NCI-H128 (cell line): Measurements from ENCODE around the gene PPP2R3C.
"Not testable (repeated sequence)": the region's sequence is repeated elsewhere in the genome, so short reads cannot be mapped to it uniquely, and the experiment has no call there.

Experiments
- DNase-seq: peaks from one replicate; lab custom pipeline; 2025; ENCODE audit not compliant: unreplicated experiment; lab: John Stamatoyannopoulos, UW

The PPP2R3C gene

DNA sequence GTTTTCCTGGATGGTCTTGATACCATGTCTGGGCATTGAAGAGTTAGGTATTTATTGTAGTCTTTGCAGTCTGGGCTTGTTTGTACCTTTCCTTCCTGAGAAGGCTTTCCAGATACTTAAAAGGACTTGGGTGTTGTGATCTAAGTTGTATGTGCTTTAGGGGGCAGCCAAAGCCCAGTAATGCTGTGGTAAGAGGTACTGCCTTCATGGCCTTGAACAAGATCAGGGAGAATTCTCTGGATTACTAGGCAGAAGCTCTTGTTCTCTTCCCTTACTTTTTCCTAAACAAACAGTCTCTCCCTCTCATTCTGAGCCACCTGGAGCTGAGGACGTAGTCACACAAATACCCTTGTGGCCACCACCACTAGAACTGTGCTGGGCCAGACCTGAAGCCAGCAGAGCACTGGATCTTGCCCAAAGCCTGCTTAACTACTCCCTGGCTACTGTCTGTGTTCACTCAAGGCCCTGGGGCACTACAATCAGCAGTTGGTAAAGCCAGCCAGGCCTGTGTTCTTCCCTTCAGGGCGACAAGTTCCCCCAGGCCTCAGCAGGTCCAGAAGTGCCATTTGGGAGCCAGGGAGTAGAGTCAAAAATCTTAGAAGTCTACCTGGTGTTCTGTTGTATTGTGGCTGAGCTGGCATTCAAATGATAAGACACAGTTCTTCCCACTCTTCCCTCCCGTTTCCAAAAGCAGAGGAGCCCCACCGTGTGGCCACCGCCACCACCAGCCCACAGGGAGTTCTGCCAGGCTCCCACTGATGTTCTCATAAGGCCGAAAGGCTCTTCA, 11.9 kb upstream of the PPP2R3C start:
- no peak for DNase-seq

- DNase-seq: no peak
Observed at GRCh38 chr14:35124127-35124526, 2.3 kb upstream of the PPP2R3C start.

- no peak for DNase-seq
Observed at GRCh38 chr14:35123388-35123703, 1.6 kb upstream of the PPP2R3C start.

DNA sequence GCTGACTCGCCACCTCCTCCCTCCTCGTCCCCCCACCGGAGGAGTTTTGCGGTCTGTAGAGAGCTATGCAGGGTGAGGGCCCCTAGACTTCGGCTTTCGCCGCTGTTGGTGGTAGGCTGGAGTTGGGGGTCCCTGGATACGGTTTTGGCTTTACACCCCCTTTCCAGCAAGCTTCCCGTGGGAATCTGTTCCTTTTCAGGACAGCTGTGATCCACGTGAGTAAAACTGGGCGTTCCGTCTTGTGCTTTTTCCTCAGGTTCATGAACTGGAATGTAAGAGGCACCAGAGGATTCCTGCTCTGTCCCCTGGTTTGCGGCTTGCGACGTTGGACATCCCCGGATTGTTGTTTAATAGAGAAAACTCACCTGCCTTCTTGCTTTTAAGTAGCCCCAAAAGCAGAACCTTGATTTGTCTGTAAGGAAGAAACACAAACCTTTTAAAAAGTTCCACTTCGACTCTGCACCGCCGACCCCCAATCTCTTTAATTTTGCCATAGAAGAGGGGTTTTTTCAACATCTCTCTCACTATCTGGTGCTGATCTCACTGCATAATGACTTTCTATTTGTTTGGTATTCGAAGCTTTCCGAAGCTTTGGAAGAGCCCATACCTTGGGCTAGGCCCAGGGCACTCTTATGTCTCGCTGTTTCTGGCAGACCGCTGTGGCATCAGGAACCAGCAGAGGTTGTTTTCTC, 1.1 kb upstream of the PPP2R3C start:
- DNase-seq: no peak

- DNase-seq: no peak
Observed at GRCh38 chr14:35121026-35121886, 534 bp downstream of the PPP2R3C start.

GRCh38 chr14:35117112-35117511, 4.7 kb downstream of the PPP2R3C start:
- DNase-seq: no peak

DNA sequence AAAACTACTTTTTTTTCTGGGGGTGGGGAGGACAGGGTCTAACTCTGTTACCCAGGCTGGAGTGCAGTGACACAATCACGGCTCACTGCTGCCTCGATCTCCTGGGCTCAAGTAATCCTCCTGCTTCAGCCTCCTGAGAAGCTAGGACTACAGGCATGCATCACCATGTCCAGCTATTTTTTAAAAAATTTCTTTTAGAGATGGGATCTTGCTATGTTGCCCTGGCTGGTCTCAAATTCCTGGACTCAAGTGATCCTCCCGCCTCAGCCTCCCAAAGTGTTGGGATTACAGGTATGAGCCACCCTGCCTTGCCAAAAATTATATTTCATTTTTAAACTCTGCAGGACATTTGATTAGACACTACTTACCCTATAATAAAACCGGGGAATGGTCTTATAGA, 5.5 kb downstream of the PPP2R3C start:
- DNase-seq: no peak

DNA sequence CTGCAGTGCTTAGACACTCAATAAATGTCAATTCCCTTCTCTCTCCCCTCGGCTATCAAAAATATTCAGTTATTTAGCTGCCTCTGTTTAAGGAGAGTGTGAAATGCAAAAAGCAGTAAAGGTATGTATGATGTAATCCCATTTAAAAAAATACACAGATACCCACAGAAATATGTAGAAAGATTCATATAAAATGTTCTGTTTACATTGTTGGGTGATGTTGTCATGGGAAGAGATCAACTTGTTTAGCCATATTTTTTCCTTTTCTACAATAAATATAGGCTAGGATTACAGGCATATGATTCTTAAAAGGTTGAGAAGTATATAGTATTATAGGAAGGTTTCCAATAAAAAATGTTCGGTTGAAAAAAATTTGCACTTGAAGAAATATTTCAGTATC, 7.8 kb downstream of the PPP2R3C start:
- no peak for DNase-seq

GRCh38 chr14:35113308-35113950, 8.4 kb downstream of the PPP2R3C start:
- DNase-seq: no peak

DNA sequence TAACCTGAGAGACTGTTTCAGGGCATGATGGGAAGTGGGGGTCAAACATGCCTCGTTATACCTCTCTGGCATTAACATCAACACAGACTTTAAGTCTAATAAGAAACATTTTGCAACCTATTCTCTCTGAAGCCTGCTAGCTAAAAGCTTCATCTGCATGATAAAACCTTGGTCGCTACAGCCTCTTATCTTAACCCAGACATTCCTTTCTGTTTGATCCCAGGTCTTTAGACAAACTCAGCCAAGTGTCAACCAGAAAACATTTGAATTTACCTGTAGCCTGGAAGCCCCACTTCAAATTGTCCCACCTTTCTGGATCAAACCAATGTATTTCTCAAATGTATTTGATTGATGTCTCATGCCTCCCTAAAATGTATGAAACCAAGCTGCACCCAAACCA, 9.1 kb downstream of the PPP2R3C start:
- no peak for DNase-seq

DNA sequence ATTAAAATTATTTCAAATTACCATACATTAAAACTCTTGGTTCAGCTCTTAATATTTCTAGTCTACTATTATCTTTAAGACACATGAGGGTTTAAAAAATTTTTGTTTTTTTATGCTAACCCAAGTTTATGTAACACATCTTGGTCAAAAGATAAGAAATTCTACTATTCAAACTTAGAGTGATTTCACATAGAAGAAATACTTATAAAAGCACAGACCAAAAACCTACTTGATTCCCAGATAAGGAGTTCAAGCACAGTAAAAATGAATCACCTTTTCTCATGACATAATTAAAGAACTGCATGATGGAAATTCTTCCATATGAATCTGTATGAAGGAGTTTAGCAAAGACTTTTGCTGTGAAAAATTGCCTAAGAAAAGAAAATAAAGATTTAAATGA, 13.9 kb downstream of the PPP2R3C start:
- DNase-seq: no peak

GRCh38 chr14:35094645-35095044, 27.1 kb downstream of the PPP2R3C start:
- not testable (repeated sequence) for DNase-seq

- no peak for DNase-seq
Observed at GRCh38 chr14:35088514-35088913, 33.3 kb downstream of the PPP2R3C start.

- DNase-seq: no peak
Observed at GRCh38 chr14:35085441-35085840, 36.3 kb downstream of the PPP2R3C start.

DNA sequence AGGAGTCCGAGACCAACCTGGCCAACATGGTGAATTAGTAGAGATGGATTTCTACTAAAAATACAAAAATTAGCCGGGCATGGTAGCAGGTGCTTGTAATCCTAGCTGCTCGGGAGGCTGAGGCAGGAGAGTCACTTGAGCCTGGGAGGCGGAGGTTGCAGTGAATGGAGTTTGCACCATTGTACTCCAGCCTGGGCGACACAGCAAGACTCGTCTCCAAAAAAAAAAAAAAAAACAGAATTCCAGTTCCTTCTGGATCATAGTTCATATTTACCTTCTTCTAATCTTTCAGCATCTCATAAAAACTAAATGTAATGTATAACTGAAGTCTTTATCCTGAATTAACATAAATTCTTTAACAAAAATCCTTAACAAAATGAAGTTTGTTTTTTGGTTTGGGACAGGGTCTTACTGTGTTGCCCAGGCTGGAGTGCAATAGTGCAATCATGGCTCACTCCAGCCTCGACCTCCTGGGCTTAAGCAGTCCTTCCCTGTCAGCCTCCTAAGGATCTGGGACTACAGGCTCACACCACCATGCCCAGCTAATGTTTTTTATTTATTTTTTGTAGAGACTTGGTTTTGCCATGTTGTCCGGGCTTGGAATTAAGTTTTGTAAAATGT, 38.1 kb downstream of the PPP2R3C start:
- DNase-seq: no peak

GRCh38 chr14:35079742-35080141, 42.0 kb downstream of the PPP2R3C start:
- no peak for DNase-seq

DNA sequence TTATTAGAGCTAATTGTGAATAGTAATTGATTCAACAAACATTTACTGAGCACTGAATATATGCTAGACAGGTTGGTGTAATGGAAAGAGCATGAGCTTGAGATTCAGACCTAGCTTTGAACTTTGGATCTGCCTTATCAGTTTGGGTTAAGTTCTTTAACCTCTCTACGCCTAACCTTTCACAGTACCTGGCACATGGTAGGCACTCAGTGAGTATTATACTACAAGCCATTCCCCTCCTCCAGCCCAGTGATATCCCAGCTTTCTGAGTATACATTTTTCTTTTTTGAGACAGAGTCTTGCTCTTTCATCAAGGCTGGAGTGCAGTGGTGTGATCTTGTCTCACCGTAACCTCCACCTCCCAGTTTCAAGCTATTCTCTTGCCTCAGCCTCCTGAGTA, 43.7 kb downstream of the PPP2R3C start:
- no peak for DNase-seq

- no peak for DNase-seq
Observed at GRCh38 chr14:35073486-35073885, 48.3 kb downstream of the PPP2R3C start.

DNA sequence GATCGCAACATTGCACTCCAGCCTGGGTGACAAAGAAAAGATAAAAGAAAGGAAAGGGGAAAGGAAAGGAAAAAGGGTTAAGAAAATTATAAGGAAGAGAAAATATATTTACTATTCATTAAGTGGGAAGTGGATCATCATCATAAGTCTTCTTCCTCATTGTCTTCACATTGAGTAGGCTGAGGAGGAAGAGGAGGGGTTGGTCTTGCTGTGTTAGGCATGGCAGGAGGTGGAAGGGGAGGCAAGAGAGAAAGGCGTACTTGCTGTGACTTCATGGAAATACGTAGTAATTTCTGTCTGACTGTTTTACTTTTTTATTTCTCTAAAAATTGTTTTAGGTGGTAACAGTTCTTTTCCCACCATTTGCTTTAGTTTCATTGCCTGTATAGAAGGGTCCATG, 49.6 kb downstream of the PPP2R3C start:
- DNase-seq: no peak

GRCh38 chr14:35068238-35069012, 53.4 kb downstream of the PPP2R3C start:
- DNase-seq: no peak
